C1 segment of cervical spinal cord (tissue), 14 donors: ENCODE measurements around the gene HCN2.
A peak's percentile ranks its signal among the peaks of the same experiment; 100 is the strongest.

ENCODE experiments used
- DNase-seq, 14 donors: peaks; one replicate each; lab custom pipeline; 2025; lab: John Stamatoyannopoulos, UW

HCN2 gene

DNA sequence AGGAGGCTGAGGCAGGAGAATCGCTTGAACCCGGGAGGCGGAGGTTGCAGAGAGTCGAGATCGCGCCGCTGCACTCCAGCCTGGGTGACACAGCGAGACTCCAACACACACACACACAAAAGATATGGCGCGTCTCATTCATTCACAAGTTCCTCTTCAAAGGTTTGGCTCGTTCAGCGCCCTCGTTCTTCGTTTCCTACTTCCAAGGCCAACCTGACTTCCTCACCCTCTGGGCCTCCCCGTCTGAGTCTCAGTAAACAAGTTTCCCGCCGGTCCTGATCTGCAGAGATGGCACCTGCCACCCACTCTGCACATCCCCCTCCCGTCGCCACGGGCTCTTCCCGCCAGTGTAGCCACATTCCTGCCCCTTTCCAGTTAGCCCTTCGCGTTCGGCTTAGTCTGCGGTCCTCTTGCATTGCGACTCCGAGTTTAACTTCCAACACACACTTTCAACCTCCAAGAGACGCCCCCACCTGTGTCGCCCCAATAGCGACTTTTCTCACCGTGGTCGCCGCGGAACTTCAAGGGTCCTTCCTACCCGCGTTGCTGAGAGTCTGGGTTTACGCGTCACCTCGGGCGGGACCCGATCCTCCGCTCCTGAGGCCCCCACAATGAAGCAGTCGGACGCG lies 18.6 kb upstream of the HCN2 start:
- DNase-seq, result peak in 2 of 14 donors; percentile 23 to 36

- peak in 2 of 14 donors; percentile 36 to 45 for DNase-seq
Measured at GRCh38 chr19:571566-571974, 18.1 kb upstream of the HCN2 start.

GRCh38 chr19:572140-572742 lies 17.4 kb upstream of the HCN2 start, which contains the start of gene BSG:
TSS of gene BSG (plus strand) at chr19:572596. CDS start at chr19:572635, 39 bp downstream.
- DNase-seq, result peak; percentile 79 to 99 (median 93)

DNA sequence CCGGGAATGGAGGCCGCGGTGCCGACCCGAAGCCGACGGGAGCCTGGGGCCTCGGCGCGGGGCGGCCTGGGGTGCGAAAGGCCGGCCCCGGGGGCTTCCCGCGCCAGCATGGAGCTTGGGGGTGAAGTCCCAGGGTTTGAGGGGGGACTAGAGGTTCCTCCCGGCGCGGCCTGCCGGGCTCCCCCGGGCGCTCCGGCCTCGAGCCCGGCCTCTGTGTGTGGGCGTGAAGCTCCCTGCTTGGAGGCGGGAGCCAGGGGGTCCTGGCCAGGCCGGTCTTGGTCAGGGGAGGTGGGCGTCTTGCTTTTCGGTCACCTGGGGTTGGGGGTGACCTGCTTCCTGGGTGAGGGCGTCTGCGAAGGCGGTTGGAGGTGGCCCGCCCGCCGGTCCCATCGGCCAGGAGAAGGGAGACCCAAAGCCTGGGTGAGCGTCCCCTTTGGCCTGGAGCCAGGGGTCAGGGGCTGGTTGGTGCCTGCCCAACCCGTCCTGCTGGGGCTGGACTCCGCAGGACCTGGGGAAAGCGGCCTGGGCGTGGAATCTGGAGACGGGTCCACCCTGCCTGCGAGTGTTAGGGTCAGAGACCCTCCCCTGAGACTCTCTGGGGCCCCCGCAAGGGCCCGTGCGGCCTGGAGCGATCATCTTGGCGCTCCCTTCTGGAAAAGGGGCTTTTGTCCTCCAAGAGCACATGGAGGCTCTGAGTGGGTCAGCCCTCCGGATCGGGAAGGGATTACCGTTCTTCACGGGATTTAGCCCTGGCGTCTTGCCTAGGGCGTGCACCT lies 16.8 kb upstream of the HCN2 start:
- DNase-seq, result peak in 3 of 14 donors; percentile 43 to 52 (median 50)

DNA sequence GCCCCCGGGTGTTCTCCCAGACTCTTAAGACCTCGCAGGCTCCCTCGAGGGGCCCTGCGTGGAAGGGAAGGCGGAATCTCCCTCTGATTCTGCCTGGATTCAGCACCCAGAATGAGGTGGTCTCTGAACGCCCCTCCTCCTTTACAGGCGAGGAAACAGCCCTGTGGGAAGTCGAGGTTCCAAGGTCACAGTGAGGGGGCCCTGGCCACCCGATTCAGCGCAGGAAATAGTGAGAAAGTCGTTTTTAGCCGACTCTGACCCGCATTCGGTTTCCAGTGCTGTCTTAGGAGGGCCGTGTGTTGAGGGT lies 16.2 kb upstream of the HCN2 start:
- no peak for DNase-seq

- DNase-seq, result peak in 3 of 14 donors; percentile 31 to 50 (median 41)
Measured at GRCh38 chr19:574658-575526, 14.8 kb upstream of the HCN2 start.

GRCh38 chr19:575527-576506 lies 13.9 kb upstream of the HCN2 start:
- peak in 10 of 14 donors; percentile 15 to 48 (median 42) for DNase-seq

GRCh38 chr19:576768-577438 lies 12.8 kb upstream of the HCN2 start:
- no peak for DNase-seq

- no peak for DNase-seq
Measured at GRCh38 chr19:577439-578392, 12.0 kb upstream of the HCN2 start.

- no peak for DNase-seq
Measured at GRCh38 chr19:579111-579841, 10.4 kb upstream of the HCN2 start.

GRCh38 chr19:579842-580155 lies 9.9 kb upstream of the HCN2 start:
- peak in 1 of 14 donors; percentile 45 for DNase-seq

DNA sequence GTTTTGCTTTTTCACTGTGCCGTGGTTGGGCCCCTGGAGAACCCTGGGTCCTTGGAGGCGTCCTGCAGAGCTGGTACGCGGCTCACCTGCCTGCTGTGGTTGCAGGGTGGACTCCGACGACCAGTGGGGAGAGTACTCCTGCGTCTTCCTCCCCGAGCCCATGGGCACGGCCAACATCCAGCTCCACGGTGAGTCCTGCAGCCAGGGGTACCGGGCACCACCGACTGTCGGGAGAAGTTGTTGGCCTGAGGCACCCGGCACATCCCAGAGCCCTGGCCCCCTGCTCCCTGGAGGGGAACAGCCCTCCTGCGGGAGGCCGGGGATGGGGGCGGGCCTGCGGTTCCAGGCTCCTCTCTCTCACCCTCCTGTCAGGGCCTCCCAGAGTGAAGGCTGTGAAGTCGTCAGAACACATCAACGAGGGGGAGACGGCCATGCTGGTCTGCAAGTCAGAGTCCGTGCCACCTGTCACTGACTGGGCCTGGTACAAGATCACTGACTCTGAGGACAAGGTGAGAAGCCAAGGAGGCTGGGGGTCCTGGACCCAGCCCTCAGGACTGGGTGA lies 9.3 kb upstream of the HCN2 start:
- no peak for DNase-seq

DNA sequence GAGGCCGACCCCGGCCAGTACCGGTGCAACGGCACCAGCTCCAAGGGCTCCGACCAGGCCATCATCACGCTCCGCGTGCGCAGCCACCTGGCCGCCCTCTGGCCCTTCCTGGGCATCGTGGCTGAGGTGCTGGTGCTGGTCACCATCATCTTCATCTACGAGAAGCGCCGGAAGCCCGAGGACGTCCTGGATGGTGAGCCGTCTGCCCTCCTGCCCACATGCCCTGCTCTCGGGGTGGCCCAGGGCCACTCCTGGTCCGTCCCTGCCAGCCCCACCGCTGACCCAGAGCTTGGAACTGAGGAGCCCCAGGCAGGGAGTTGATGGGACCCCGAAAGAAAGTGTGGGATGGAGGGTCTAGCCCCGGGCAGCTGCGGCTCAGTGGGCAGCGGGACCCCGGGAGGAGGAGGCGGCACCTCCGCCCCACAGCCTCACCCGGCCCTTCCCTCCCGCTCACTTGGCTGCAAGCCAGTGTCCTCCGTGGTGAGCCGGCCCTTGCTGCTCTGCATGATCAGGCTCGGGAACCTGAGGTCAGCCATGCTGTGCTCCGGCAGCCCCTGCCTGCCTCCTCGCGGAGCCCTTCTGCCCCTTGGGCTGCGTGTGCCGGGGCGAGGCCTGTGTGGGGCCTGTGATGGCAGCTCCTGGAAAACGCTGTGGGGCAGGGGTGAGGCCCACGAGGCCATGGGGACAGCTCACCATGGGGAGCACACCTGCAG lies 8.1 kb upstream of the HCN2 start:
- no peak for DNase-seq

DNA sequence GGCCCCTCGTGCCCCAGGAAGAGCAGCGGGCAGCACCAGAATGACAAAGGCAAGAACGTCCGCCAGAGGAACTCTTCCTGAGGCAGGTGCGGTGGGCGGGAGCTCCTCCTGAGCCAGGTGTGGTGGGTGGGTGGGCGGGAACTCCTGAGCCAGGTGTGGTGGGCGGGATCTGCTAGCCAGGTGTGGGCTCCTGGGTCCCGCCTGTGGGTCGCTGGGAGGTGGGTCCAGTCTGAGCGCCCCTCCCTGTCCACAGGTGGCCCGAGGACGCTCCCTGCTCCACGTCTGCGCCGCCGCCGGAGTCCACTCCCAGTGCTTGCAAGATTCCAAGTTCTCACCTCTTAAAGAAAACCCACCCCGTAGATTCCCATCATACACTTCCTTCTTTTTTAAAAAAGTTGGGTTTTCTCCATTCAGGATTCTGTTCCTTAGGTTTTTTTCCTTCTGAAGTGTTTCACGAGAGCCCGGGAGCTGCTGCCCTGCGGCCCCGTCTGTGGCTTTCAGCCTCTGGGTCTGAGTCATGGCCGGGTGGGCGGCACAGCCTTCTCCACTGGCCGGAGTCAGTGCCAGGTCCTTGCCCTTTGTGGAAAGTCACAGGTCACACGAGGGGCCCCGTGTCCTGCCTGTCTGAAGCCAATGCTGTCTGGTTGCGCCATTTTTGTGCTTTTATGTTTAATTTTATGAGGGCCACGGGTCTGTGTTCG lies 7.0 kb upstream of the HCN2 start:
- no peak for DNase-seq

GRCh38 chr19:583198-583967 lies 6.3 kb upstream of the HCN2 start:
- DNase-seq, result no peak

- DNase-seq, result no peak
Measured at GRCh38 chr19:583968-584239, 5.8 kb upstream of the HCN2 start.
